WTC11 (cell line): ENCODE results near the gene PLPPR1. TPM values are rescaled to one million over a fixed set of nuclear protein-coding genes. Genes with fewer than 3 reads are reported as not detected.
"Not testable (repeated sequence)": the region's sequence is repeated elsewhere in the genome, so short reads cannot be mapped to it uniquely, and the experiment has no call there.

Experiments
- ATAC-seq: fragments of 200-7000 bp; cut with Tn5 transposase; 2 replicates; pipeline ENCODE4 v1.10.0; 2021; ENCODE audit warnings: mild to moderate bottlenecking, moderate library complexity
- CTCF ChIA-PET: fragments of 300-600 bp; sonication (Branson Sonifier 250); formaldehyde crosslinking; loops from one replicate; lab custom pipeline; 2021; ENCODE audit warnings: antibody characterized with exemption; lab: Charles Lee
- POLR2A ChIA-PET: fragments of 350-600 bp; sonication (Branson Sonifier 250); formaldehyde crosslinking; loops from one replicate; lab custom pipeline; 2021; ENCODE audit warnings: antibody characterized with exemption; lab: Charles Lee
- DNase-seq: peaks from one replicate; pipeline ENCODE4 v3.0.0; 2021; ENCODE audit warnings: low spot score
- H3K27ac Mint-ChIP-seq: 2 replicates; pipeline ENCODE4 v1.8.0; 2021; ENCODE audit warnings: mixed read lengths
- H3K27me3 Mint-ChIP-seq: 2 replicates; pipeline ENCODE4 v1.8.0; 2021; ENCODE audit warnings: low read depth, mild to moderate bottlenecking, moderate library complexity, mixed read lengths
- H3K36me3 Mint-ChIP-seq: 2 replicates; pipeline ENCODE4 v1.8.0; 2021; ENCODE audit warnings: mixed read lengths
- H3K4me1 Mint-ChIP-seq: 2 replicates; pipeline ENCODE4 v1.8.0; 2022; ENCODE audit warnings: mixed read lengths
- H3K4me3 Mint-ChIP-seq: 2 replicates; pipeline ENCODE4 v1.8.0; 2021; ENCODE audit warnings: mild to moderate bottlenecking, moderate library complexity, mixed read lengths
- H3K9me3 Mint-ChIP-seq: 2 replicates; pipeline ENCODE4 v1.8.0; 2021; ENCODE audit warnings: mixed read lengths
- ELF4 ChIP-seq: sonication (generic); formaldehyde crosslinking; IDR thresholded peaks from 2 replicates; pipeline ENCODE4 v1.8.1; 2022; ENCODE audit warnings: low read depth, mild to moderate bottlenecking, moderate library complexity, missing genetic modification reagents
- EMX1 ChIP-seq: fragments of 250-450 bp; sonication (Bioruptor Pico); IDR thresholded peaks from 2 replicates; pipeline ENCODE4 v1.8.0; 2021; ENCODE audit warnings: mild to moderate bottlenecking
- ESRRA ChIP-seq: sonication (generic); formaldehyde crosslinking; IDR thresholded peaks from 2 replicates; pipeline ENCODE4 v1.8.1; 2022; ENCODE audit warnings: mild to moderate bottlenecking, missing genetic modification reagents, borderline replicate concordance
- ETV6 ChIP-seq: sonication (generic); formaldehyde crosslinking; IDR thresholded peaks from 2 replicates; pipeline ENCODE4 v1.8.1; 2022; ENCODE audit warnings: mild to moderate bottlenecking, missing genetic modification reagents
- FOXJ3 ChIP-seq: sonication (generic); formaldehyde crosslinking; IDR thresholded peaks from 2 replicates; pipeline ENCODE4 v1.9.0; 2021; ENCODE audit warnings: missing genetic modification reagents, mild to moderate bottlenecking, borderline replicate concordance
- JUN ChIP-seq: sonication (generic); formaldehyde crosslinking; IDR thresholded peaks from 2 replicates; pipeline ENCODE4 v1.8.0; 2023; ENCODE audit warnings: mild to moderate bottlenecking, missing genetic modification reagents
- MYBL2 ChIP-seq: sonication (generic); formaldehyde crosslinking; IDR thresholded peaks from 2 replicates; pipeline ENCODE4 v1.8.1; 2023; ENCODE audit warnings: mild to moderate bottlenecking, moderate library complexity, missing genetic modification reagents
- NFE2L1 ChIP-seq: sonication (generic); formaldehyde crosslinking; IDR thresholded peaks from 2 replicates; pipeline ENCODE4 v1.8.1; 2023; ENCODE audit warnings: missing genetic modification reagents
- NR3C1 ChIP-seq: sonication (generic); formaldehyde crosslinking; conservative IDR thresholded peaks from 2 replicates; pipeline ENCODE4 v1.8.1; 2023; ENCODE audit warnings: low read depth, mild to moderate bottlenecking, missing genetic modification reagents
- OVOL2 ChIP-seq: fragments of 250-450 bp; sonication (Bioruptor Pico); IDR thresholded peaks from 2 replicates; pipeline ENCODE4 v1.9.0; 2021; ENCODE audit warnings: mild to moderate bottlenecking, borderline replicate concordance
- SMAD3 ChIP-seq: sonication (generic); formaldehyde crosslinking; IDR thresholded peaks from 2 replicates; pipeline ENCODE4 v1.8.0; 2022; ENCODE audit warnings: missing genetic modification reagents, mild to moderate bottlenecking, borderline replicate concordance
- SOX15 ChIP-seq: fragments of 250-450 bp; sonication (Bioruptor Pico); IDR thresholded peaks from 2 replicates; pipeline ENCODE4 v1.9.0; 2021; ENCODE audit warnings: mild to moderate bottlenecking
- TEAD1 ChIP-seq: sonication (generic); formaldehyde crosslinking; IDR thresholded peaks from 2 replicates; pipeline ENCODE4 v1.8.0; 2022; ENCODE audit warnings: mild to moderate bottlenecking, missing genetic modification reagents
- TEAD4 ChIP-seq: sonication (generic); formaldehyde crosslinking; IDR thresholded peaks from 2 replicates; pipeline ENCODE4 v1.8.0; 2022; ENCODE audit warnings: mild to moderate bottlenecking, missing genetic modification reagents
- ZNF263 ChIP-seq: sonication (generic); formaldehyde crosslinking; IDR thresholded peaks from 2 replicates; pipeline ENCODE4 v1.8.1; 2022; ENCODE audit warnings: low read depth, mild to moderate bottlenecking, moderate library complexity, missing genetic modification reagents
- ZNF396 ChIP-seq: fragments of 250-450 bp; sonication (Bioruptor Pico); IDR thresholded peaks from 2 replicates; pipeline ENCODE4 v1.8.0; 2021; ENCODE audit warnings: mild to moderate bottlenecking, moderate library complexity, borderline replicate concordance
- total RNA-seq: library from RNA; stranded (reverse); gene quantifications from 3 replicates; pipeline ENCODE4 v1.2.3, GENCODE V29; 2021
- TF ChIP-seq, protein P1 (sequence below): sonication (generic); formaldehyde crosslinking; conservative IDR thresholded peaks from 2 replicates; pipeline ENCODE4 v1.8.1; 2022; ENCODE audit warnings: mild to moderate bottlenecking, missing genetic modification reagents
- TF ChIP-seq, protein P2 (sequence below): sonication (generic); formaldehyde crosslinking; IDR thresholded peaks from 2 replicates; pipeline ENCODE4 v1.8.0; 2022; ENCODE audit warnings: mild to moderate bottlenecking, missing genetic modification reagents
- TF ChIP-seq, protein P3 (sequence below): fragments of 250-450 bp; sonication (Bioruptor Pico); IDR thresholded peaks from 2 replicates; pipeline ENCODE4 v1.9.0; 2021; ENCODE audit warnings: mild to moderate bottlenecking, borderline replicate concordance
- TF ChIP-seq, protein P4 (sequence below): sonication (generic); formaldehyde crosslinking; IDR thresholded peaks from 2 replicates; pipeline ENCODE4 v1.8.0; 2022; ENCODE audit warnings: mild to moderate bottlenecking, missing genetic modification reagents
- TF ChIP-seq, protein P5 (sequence below): sonication (generic); formaldehyde crosslinking; IDR thresholded peaks from 2 replicates; pipeline ENCODE4 v1.8.1; 2022; ENCODE audit warnings: low read depth, missing genetic modification reagents, borderline replicate concordance
- TF ChIP-seq, protein P6 (sequence below): sonication (generic); formaldehyde crosslinking; IDR thresholded peaks from 2 replicates; pipeline ENCODE4 v1.8.1; 2023; ENCODE audit warnings: mild to moderate bottlenecking, missing genetic modification reagents, moderate library complexity

PLPPR1 gene
- total RNA-seq, 1 experiment from 2014 or later: 1.5 TPM

DNA sequence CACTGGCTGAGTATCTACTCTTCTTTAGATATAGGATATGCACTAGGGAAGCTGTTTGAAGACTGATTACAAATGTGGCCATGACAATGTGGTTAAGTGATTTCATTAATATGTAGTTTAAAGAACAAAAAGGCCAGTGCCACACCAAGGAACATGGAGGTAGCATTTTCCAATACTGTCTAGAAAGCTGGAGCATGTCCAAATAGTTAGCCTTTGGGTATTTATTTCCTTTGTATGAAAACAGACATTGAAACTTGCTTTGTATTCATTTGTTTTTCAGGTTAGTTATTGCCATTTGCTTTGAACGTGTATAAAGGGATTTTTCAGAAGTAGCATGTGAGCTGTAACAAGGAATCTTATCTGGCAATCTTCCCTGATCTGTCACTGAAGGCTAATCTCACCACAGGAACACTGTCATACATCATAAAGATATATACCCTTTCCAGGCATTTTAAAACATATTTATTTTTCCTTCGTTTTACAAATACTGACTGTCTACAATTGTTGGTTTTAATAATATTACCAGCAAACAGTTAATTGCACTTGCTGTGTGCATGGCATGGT, 93.4 kb downstream of the PLPPR1 start:
- Mint-ChIP-seq H3K4me1 (peaks cover 5% of the 10 kb centered on the region; the same call in 1 of the 2 replicates), H3K4me3 (no peak overlapping the region), H3K36me3 (peaks cover 35% of the 10 kb centered on the region), H3K27me3 (peaks cover 2% of the 10 kb centered on the region; the same call in 1 of the 2 replicates), H3K27ac (no peak overlapping the region), H3K9me3 (peaks cover 38% of the 10 kb centered on the region)
- CTCF ChIA-PET: no interaction called here
- POLR2A ChIA-PET: no interaction called here
- DNase-seq (no peak), ATAC-seq (no peak)
- TF ChIP-seq TEAD4: no peak
- no peak for TF ChIP-seq SOX15 (CRISPR knock-in tag)
- TF ChIP-seq TEAD1 (CRISPR knock-in tag): no peak
- TF ChIP-seq, protein P1, sequence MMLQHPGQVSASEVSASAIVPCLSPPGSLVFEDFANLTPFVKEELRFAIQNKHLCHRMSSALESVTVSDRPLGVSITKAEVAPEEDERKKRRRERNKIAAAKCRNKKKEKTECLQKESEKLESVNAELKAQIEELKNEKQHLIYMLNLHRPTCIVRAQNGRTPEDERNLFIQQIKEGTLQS (CRISPR knock-in tag): no peak
- no peak for TF ChIP-seq NFE2L1 (CRISPR knock-in tag)
- no peak for TF ChIP-seq ESRRA (CRISPR knock-in tag)
- TF ChIP-seq, protein P2, sequence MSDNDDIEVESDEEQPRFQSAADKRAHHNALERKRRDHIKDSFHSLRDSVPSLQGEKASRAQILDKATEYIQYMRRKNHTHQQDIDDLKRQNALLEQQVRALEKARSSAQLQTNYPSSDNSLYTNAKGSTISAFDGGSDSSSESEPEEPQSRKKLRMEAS (CRISPR knock-in tag): no peak
- no peak for TF ChIP-seq OVOL2 (CRISPR knock-in tag)
- no peak for TF ChIP-seq EMX1
- TF ChIP-seq SMAD3: no peak
- TF ChIP-seq NR3C1 (CRISPR knock-in tag): no peak
- TF ChIP-seq ZNF396 (CRISPR knock-in tag): no peak
- no peak for TF ChIP-seq FOXJ3 (CRISPR knock-in tag)
- no peak for TF ChIP-seq ETV6 (CRISPR knock-in tag)

DNA sequence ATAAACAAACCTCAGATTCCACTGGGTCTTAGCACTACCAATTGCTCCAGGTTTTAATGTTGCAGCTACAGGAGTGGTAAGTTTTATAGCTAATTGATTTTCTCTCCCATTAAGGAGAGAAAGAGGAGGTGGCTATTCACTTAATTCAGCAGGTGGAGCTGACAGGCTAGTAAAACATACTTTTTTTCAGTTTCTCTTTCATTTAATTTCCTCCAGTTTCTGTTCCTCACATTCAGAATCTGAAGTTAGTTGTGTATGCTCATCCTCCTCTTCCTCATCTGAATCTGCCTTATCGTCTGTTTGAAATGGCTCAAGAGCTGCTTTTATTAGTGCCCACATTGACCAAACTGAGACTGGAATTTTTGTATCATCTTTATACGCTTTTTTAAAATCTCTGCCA, 98.0 kb downstream of the PLPPR1 start:
- DNase-seq: no peak
- ATAC-seq: no peak
- Mint-ChIP-seq H3K9me3 (peaks cover 58% of the 10 kb centered on the region), H3K27ac (no peak overlapping the region), H3K4me1 (peaks cover 6% of the 10 kb centered on the region), H3K4me3 (no peak overlapping the region), H3K36me3 (peaks cover 46% of the 10 kb centered on the region), H3K27me3 (peaks cover 2% of the 10 kb centered on the region)
- TF ChIP-seq, protein P3, sequence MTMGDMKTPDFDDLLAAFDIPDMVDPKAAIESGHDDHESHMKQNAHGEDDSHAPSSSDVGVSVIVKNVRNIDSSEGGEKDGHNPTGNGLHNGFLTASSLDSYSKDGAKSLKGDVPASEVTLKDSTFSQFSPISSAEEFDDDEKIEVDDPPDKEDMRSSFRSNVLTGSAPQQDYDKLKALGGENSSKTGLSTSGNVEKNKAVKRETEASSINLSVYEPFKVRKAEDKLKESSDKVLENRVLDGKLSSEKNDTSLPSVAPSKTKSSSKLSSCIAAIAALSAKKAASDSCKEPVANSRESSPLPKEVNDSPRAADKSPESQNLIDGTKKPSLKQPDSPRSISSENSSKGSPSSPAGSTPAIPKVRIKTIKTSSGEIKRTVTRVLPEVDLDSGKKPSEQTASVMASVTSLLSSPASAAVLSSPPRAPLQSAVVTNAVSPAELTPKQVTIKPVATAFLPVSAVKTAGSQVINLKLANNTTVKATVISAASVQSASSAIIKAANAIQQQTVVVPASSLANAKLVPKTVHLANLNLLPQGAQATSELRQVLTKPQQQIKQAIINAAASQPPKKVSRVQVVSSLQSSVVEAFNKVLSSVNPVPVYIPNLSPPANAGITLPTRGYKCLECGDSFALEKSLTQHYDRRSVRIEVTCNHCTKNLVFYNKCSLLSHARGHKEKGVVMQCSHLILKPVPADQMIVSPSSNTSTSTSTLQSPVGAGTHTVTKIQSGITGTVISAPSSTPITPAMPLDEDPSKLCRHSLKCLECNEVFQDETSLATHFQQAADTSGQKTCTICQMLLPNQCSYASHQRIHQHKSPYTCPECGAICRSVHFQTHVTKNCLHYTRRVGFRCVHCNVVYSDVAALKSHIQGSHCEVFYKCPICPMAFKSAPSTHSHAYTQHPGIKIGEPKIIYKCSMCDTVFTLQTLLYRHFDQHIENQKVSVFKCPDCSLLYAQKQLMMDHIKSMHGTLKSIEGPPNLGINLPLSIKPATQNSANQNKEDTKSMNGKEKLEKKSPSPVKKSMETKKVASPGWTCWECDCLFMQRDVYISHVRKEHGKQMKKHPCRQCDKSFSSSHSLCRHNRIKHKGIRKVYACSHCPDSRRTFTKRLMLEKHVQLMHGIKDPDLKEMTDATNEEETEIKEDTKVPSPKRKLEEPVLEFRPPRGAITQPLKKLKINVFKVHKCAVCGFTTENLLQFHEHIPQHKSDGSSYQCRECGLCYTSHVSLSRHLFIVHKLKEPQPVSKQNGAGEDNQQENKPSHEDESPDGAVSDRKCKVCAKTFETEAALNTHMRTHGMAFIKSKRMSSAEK: no peak
- ChIA-PET POLR2A (no interaction called here), CTCF (no interaction called here)

DNA sequence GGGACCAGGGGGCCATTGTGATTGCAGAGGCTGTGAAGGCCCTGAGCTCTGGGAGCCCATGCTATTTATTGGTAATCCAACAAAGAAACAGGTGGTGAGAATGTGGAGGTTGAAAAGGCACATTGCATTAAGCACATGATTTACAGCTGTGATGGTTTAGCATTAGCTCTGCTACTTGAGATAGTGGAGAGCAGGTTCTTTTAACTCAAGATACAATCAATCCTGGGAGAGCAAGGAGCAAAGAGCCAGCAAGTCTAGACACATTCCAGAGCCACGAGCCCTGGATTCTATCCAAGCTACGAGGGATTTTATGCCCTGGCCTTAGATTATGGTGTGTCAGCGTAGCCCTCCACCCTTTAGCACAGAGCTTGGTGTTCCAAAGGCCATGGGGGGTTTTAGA, 98.8 kb downstream of the PLPPR1 start:
- CTCF ChIA-PET: interaction anchor here (1.5 kb wide), 1 partner anchor 8 kb away, joined by 3 read pairs; no protein-coding TSS in a partner anchor
- H3K27ac Mint-ChIP-seq, H3K4me1 Mint-ChIP-seq, H3K27me3 Mint-ChIP-seq, POLR2A ChIA-PET, ATAC-seq, H3K4me3 Mint-ChIP-seq, DNase-seq: not testable (repeated sequence)
- peaks cover 58% of the 10 kb centered on the region for H3K9me3 Mint-ChIP-seq
- peaks cover 46% of the 10 kb centered on the region for H3K36me3 Mint-ChIP-seq

DNA sequence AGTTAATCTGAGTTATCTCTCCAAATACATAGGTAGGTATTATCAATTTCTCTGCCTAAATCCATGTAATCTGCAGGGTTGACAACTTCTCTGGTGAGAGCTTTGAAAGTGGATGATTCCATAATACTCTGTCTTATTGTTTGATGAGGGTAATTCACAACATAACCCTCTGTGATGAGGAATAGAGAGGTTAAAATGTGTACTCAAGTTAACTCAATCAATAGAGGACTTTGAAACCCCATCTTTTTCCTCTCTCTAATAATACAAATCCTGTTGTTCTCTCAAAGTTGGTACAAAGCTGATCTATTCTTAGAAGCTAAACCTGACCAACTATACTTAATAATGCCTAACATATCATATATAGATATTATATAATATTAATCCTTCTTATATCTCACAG, 100.1 kb downstream of the PLPPR1 start:
- Mint-ChIP-seq H3K27ac (no peak overlapping the region), H3K27me3 (no peaks in the 10 kb centered on the region; the same call in none of the 2 replicates), H3K4me1 (peaks cover 6% of the 10 kb centered on the region), H3K9me3 (peaks cover 45% of the 10 kb centered on the region), H3K36me3 (peaks cover 34% of the 10 kb centered on the region), H3K4me3 (no peak overlapping the region)
- DNase-seq (no peak), ATAC-seq (no peak)
- ChIA-PET CTCF (interaction anchor here (1.5 kb wide), 1 partner anchor 10 kb away, joined by 3 read pairs; no protein-coding TSS in a partner anchor), POLR2A (no interaction called here)
- TF ChIP-seq ESRRA (CRISPR knock-in tag) (no peak), MYBL2 (CRISPR knock-in tag) (no peak), ZNF263 (CRISPR knock-in tag) (no peak), ELF4 (CRISPR knock-in tag) (no peak), JUN (no peak)
- TF ChIP-seq, protein P4, sequence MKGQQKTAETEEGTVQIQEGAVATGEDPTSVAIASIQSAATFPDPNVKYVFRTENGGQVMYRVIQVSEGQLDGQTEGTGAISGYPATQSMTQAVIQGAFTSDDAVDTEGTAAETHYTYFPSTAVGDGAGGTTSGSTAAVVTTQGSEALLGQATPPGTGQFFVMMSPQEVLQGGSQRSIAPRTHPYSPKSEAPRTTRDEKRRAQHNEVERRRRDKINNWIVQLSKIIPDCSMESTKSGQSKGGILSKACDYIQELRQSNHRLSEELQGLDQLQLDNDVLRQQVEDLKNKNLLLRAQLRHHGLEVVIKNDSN (CRISPR knock-in tag): no peak
- TF ChIP-seq, protein P5, sequence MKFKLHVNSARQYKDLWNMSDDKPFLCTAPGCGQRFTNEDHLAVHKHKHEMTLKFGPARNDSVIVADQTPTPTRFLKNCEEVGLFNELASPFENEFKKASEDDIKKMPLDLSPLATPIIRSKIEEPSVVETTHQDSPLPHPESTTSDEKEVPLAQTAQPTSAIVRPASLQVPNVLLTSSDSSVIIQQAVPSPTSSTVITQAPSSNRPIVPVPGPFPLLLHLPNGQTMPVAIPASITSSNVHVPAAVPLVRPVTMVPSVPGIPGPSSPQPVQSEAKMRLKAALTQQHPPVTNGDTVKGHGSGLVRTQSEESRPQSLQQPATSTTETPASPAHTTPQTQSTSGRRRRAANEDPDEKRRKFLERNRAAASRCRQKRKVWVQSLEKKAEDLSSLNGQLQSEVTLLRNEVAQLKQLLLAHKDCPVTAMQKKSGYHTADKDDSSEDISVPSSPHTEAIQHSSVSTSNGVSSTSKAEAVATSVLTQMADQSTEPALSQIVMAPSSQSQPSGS (CRISPR knock-in tag): no peak
- TF ChIP-seq, protein P6, sequence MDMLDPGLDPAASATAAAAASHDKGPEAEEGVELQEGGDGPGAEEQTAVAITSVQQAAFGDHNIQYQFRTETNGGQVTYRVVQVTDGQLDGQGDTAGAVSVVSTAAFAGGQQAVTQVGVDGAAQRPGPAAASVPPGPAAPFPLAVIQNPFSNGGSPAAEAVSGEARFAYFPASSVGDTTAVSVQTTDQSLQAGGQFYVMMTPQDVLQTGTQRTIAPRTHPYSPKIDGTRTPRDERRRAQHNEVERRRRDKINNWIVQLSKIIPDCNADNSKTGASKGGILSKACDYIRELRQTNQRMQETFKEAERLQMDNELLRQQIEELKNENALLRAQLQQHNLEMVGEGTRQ (CRISPR knock-in tag): no peak
